Measurements from ENCODE around the gene SLC30A2. TPM values are rescaled to one million over a fixed set of nuclear protein-coding genes. Genes with fewer than 3 reads are reported as not detected.

Gene SLC30A2
- total RNA-seq, 1 donor from 2014 or later = not detected

GRCh38 chr1:26016258-26016952 is 29.5 kb downstream of the SLC30A2 start:
- Histone ChIP-seq H3K4me3 (ENCODE audit: low read depth, low read length) (no peak overlapping the region), H3K27me3 (ENCODE audit: control insufficient read depth, insufficient read depth, low read length) (no peaks in the 10 kb centered on the region), H3K36me3 (ENCODE audit: control insufficient read depth, insufficient read depth, low read length) (no peaks in the 10 kb centered on the region)
- DNase-seq (ENCODE audit: low read depth) = no peak
- FAIRE-seq = no peak
- TF ChIP-seq, protein P1, sequence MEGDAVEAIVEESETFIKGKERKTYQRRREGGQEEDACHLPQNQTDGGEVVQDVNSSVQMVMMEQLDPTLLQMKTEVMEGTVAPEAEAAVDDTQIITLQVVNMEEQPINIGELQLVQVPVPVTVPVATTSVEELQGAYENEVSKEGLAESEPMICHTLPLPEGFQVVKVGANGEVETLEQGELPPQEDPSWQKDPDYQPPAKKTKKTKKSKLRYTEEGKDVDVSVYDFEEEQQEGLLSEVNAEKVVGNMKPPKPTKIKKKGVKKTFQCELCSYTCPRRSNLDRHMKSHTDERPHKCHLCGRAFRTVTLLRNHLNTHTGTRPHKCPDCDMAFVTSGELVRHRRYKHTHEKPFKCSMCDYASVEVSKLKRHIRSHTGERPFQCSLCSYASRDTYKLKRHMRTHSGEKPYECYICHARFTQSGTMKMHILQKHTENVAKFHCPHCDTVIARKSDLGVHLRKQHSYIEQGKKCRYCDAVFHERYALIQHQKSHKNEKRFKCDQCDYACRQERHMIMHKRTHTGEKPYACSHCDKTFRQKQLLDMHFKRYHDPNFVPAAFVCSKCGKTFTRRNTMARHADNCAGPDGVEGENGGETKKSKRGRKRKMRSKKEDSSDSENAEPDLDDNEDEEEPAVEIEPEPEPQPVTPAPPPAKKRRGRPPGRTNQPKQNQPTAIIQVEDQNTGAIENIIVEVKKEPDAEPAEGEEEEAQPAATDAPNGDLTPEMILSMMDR (IDR thresholded peaks at IDR 0.05; ENCODE audit: insufficient read depth, low read length, severe bottlenecking) = no peak

DNA sequence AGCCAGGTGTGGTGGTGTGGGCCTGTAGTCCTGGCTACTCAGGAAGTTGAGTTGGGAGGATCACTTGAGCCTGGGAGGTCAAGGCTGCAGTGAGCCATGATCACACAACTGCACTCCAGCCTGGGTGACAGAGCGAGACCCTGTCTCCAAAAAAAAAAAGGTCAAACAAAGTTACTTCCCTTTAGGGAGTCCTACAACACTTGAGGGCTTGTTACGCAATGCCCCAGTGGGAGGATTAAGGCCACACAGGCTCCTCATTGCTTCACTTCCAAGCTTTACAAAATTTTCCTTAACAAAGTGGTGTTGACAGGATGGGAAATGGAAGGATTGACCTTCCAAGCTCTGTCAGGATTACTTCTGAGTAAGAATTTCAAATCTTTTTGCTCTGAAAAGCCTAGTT is 30.6 kb downstream of the SLC30A2 start:
- H3K36me3 ChIP-seq (ENCODE audit: control insufficient read depth, insufficient read depth, low read length) = no peaks in the 10 kb centered on the region
- no peaks in the 10 kb centered on the region for H3K27me3 ChIP-seq (ENCODE audit: control insufficient read depth, insufficient read depth, low read length)
- no peak overlapping the region for H3K4me3 ChIP-seq (ENCODE audit: low read depth, low read length)
- TF ChIP-seq, protein P1 (IDR thresholded peaks at IDR 0.05; ENCODE audit: insufficient read depth, low read length, severe bottlenecking) = no peak
- FAIRE-seq = peak; percentile 18
- DNase-seq (ENCODE audit: low read depth) = peak; percentile 51

- FAIRE-seq = no peak
Measured at GRCh38 chr1:26014179-26014578, 31.7 kb downstream of the SLC30A2 start.

GRCh38 chr1:26012864-26013263 is 33.1 kb downstream of the SLC30A2 start:
- H3K4me3 ChIP-seq (ENCODE audit: low read depth, low read length) = no peak overlapping the region
- FAIRE-seq (no peak), DNase-seq (ENCODE audit: low read depth) (no peak)
- H3K36me3 ChIP-seq (ENCODE audit: control insufficient read depth, insufficient read depth, low read length) = no peaks in the 10 kb centered on the region
- no peaks in the 10 kb centered on the region for H3K27me3 ChIP-seq (ENCODE audit: control insufficient read depth, insufficient read depth, low read length)
- TF ChIP-seq, protein P1 (IDR thresholded peaks at IDR 0.05; ENCODE audit: insufficient read depth, low read length, severe bottlenecking) = no peak

More at GRCh38 chr1:26014179-26014578, 31.7 kb downstream of the SLC30A2 start:
- H3K36me3 ChIP-seq (ENCODE audit: control insufficient read depth, insufficient read depth, low read length) = no peaks in the 10 kb centered on the region
- H3K27me3 ChIP-seq (ENCODE audit: control insufficient read depth, insufficient read depth, low read length) = no peaks in the 10 kb centered on the region
- DNase-seq (ENCODE audit: low read depth) = no peak
- TF ChIP-seq, protein P1 (IDR thresholded peaks at IDR 0.05; ENCODE audit: insufficient read depth, low read length, severe bottlenecking) = no peak
- H3K4me3 ChIP-seq (ENCODE audit: low read depth, low read length) = no peak overlapping the region

GRCh38 chr1:26010825-26011224 is 35.1 kb downstream of the SLC30A2 start:
- FAIRE-seq (no peak), DNase-seq (ENCODE audit: low read depth) (no peak)
- TF ChIP-seq, protein P1 (IDR thresholded peaks at IDR 0.05; ENCODE audit: insufficient read depth, low read length, severe bottlenecking) = no peak
- Histone ChIP-seq H3K4me3 (ENCODE audit: low read depth, low read length) (no peak overlapping the region), H3K36me3 (ENCODE audit: control insufficient read depth, insufficient read depth, low read length) (no peaks in the 10 kb centered on the region), H3K27me3 (ENCODE audit: control insufficient read depth, insufficient read depth, low read length) (no peaks in the 10 kb centered on the region)

Measured in bronchial epithelial cell (primary cell).